CD4-positive, alpha-beta T cell treated with Interleukin-6 for 4 hours (primary cell): Measurements from ENCODE around the gene HS3ST3A1.

Experiments used
- DNase-seq: peaks from one replicate; pipeline ENCODE4 v3.0.0-alpha.2; 2020; ENCODE audit warnings: mixed read lengths

Gene HS3ST3A1

GRCh38 chr17:13485327-13485726, 116.4 kb downstream of the HS3ST3A1 start:
- no peak for DNase-seq

DNA sequence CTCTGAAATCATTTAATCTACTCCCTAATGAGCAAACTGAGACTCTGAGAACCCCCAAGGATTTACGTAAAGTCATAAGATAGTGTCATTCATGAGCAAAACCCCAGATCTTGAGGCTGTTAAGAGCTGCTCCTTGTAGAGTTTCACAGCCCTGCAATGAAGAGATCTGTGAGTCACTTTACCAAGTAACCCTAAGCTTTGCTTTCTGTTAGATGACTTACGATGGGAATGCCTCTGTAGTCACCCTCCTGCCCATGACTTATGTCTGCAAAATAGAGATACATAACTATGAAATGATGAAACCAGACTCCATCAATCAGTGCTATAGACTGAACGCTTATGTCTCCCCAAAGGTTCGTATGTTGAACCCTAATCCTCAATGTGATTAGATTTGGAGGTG, 117.7 kb downstream of the HS3ST3A1 start:
- no peak for DNase-seq

DNA sequence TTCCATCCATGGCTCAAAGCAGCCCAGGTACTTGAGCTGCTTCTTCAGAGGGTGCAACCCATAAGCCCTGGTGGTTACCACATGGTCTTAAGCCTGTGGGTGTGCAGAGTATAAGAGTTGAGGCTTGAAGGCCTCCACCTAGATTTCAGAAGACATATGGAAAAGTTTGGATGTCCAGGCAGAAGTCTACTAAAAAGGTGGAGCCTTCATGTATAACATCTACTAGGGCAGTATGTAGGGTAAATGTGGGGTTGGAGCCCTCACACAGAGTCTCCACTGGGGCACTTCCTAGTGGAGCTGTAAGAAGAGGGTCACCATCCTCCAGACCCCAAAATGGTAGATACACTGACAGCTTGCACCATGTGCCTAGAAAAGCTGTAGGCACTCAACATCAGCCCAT, 120.9 kb downstream of the HS3ST3A1 start:
- no peak for DNase-seq

GRCh38 chr17:13478326-13478830, 123.4 kb downstream of the HS3ST3A1 start:
- no peak for DNase-seq

DNA sequence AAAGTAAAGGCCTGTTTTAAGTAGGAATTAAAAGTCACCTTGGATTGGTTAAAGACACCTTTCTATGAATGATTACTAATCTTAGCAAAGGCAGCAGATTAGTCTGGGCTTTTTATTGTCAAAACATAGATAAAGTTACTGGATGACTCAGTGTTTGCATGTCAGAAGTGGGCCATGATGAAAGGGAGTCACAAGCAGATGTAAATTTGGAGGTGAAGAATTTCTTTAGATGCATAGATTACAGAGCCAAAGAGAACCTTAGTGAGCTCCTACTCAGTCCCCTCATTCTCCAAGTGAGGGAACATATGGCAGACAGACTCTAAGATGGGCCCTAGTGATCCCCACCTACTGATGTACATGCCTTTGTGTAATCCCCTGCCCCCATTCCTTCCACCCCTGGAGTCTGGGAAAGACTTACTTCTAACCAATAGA, 124.5 kb downstream of the HS3ST3A1 start:
- DNase-seq, result no peak

DNA sequence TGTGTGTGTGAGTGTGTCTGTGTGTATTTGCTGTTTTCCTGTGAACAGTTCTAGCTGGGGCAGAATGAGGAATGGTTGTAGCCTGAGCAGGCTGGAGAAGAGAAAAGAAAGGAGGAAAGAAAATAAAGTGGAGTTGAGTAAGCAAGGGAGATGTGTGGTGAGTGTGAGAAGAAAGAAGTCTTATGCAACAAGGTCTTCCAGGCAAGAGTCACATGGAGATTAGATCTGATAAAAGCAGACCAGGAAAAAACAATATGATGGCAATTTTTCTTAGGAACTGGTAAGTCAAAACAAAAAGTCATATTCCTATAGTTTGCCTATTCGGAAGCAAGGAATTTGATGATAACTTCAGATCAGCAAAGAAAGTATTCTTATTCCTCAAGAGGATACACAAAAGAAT, 125.0 kb downstream of the HS3ST3A1 start:
- no peak for DNase-seq

DNA sequence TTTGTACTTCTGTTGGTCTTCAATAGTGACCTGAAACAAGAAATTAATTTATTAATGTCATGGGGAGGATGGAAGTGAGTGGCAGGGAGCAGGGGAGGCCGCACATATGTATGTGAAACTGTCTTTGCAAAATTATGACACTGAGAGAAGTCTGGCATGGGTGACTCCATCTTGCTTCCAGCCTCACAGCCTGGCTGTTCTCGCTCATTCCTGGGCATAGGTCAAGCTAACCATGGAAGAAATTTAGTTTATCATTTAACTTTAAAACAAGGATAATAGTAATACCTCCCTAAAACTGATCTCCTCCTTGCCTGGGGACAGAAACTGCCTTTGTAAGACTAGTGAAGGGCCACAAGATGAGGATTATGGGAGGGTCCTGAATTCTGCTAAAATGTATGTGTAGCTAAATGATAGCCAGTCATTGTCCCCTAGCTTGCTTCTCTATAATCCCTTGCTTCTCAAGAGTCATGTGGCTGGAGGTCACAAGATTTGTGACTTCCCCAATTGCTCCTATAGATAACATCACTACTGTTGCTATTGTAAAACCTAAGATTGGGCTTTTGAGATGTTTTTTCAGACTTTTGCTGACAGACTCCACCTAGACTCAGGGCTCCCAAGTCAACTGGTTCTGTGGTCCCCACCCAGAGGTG, 126.0 kb downstream of the HS3ST3A1 start:
- DNase-seq, result no peak

GRCh38 chr17:13474073-13474800, 127.5 kb downstream of the HS3ST3A1 start:
- no peak for DNase-seq

DNA sequence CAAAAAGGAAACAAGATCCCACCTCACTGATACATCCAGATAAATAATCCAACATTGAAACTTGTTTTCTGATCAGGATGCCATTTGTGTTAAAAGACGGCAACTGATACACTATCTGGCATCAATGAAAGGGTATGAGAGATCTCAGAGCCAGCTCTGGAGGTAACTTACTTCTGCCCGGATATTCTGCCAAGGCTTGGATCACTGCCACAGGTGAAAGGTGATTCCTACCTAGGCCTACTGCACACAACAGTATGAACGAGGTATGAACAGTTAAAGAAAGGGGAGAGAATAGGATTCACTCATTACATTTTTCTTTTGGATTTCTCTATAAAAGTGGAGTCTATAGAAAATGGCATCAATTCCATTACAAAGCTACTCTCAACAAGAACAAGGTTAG, 136.1 kb downstream of the HS3ST3A1 start:
- no peak for DNase-seq

- no peak for DNase-seq
Observed at GRCh38 chr17:13462673-13463124, 139.0 kb downstream of the HS3ST3A1 start.

- DNase-seq, result no peak
Observed at GRCh38 chr17:13462146-13462545, 139.6 kb downstream of the HS3ST3A1 start.

DNA sequence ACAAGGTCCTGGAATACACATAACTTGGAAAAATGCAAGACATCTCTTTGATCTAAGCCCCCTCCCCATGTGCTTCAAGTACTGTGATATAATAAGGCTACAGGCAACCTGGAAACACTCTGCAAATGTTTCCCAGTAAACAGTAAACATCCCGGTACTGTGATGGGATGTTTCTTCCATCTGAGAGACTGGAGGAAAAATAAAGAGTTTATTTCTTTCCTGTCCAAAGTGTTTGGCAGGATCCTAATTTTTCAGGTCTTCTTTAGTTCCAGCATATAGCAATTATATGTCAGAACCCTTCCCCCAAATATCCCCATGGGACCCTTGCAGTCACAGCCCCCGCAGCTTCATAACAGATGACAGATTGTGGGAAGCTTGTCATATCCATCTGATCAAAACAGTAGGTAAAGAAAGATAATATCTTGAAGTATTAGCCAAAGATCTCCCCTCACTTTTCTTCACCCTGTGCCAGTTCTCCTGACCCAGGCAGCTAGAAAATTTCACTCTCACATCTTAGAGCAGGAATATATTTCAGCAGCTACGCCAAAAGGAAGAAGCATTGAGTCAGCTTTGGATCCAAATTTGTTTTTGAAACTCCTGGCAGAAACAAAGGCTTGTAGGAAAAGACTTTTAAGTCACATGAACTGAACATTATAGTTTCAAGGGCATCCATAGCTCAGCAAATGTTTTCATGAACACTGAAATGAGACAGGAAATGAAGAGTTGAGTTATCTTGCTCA, 141.3 kb downstream of the HS3ST3A1 start:
- DNase-seq, result no peak

- no peak for DNase-seq
Observed at GRCh38 chr17:13457783-13458182, 143.9 kb downstream of the HS3ST3A1 start.
